ENCODE measurements around the gene SLC37A3. TPM values are rescaled to one million over a fixed set of nuclear protein-coding genes. Genes with fewer than 3 reads are reported as not detected.
"Not testable (repeated sequence)": the region's sequence is repeated elsewhere in the genome, so short reads cannot be mapped to it uniquely, and the experiment has no call there.

SLC37A3 gene
- total RNA-seq, 1 donor from 2014 or later: 15.0 TPM

DNA sequence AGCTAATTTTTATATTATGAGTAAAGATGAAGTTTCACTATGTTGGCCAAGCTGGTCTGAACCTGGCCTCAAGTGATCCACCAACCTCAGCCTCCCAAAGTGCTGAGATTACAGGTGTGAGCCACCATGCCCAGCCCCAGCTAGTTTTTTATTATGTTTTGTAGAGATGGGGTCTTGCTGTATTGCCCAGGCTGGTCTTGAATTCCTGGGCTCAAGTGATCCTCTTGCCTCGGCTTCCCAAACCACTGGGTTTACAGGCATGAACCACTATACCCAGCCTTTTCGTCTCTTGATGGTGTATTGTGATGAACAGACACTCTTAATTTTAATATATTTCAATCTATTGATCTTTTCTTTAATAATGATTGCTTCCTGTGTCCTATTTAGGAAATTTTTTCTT, 23.2 kb upstream of the SLC37A3 start:
- Histone ChIP-seq H3K9me3 (no peaks in the 10 kb centered on the region), H3K4me3 (no peak overlapping the region), H3K27me3 (no peaks in the 10 kb centered on the region), H3K27ac (no peak overlapping the region), H3K4me1 (no peaks in the 10 kb centered on the region), H3K36me3 (no peaks in the 10 kb centered on the region)
- intact Hi-C loops (cut with DNase I): no loop called here
- DNase-seq (ENCODE audit: low spot score in 2 of 2): no peak
- TF ChIP-seq, protein P1, sequence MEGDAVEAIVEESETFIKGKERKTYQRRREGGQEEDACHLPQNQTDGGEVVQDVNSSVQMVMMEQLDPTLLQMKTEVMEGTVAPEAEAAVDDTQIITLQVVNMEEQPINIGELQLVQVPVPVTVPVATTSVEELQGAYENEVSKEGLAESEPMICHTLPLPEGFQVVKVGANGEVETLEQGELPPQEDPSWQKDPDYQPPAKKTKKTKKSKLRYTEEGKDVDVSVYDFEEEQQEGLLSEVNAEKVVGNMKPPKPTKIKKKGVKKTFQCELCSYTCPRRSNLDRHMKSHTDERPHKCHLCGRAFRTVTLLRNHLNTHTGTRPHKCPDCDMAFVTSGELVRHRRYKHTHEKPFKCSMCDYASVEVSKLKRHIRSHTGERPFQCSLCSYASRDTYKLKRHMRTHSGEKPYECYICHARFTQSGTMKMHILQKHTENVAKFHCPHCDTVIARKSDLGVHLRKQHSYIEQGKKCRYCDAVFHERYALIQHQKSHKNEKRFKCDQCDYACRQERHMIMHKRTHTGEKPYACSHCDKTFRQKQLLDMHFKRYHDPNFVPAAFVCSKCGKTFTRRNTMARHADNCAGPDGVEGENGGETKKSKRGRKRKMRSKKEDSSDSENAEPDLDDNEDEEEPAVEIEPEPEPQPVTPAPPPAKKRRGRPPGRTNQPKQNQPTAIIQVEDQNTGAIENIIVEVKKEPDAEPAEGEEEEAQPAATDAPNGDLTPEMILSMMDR (IDR thresholded peaks at IDR 0.05): no peak

DNA sequence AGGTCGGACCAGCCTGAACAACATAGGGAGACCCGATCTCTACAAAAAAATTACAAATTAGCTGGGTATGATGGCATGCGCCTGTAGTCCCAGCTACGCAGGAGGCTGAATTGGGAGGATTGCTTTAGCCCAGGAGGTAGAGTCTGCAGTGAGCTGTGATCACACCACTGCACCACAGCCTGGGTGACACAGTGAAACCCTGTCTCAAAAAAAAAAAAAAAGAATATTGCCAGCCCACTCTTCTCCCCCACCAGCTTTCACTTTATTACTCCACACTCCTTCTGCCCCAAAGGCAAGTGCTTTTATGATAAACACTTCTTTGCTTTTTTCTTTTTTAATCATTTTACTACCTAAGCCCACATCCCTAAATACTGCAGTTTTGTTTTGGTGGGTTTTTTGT, 20.3 kb upstream of the SLC37A3 start:
- no peak for DNase-seq (ENCODE audit: low spot score in 2 of 2)
- H3K27ac ChIP-seq: no peak overlapping the region
- no peaks in the 10 kb centered on the region for H3K9me3 ChIP-seq
- TF ChIP-seq, protein P1 (IDR thresholded peaks at IDR 0.05): no peak
- H3K27me3 ChIP-seq: no peaks in the 10 kb centered on the region
- H3K4me1 ChIP-seq: no peaks in the 10 kb centered on the region
- intact Hi-C loops (cut with DNase I): no loop called here
- no peak overlapping the region for H3K4me3 ChIP-seq
- no peaks in the 10 kb centered on the region for H3K36me3 ChIP-seq

DNA sequence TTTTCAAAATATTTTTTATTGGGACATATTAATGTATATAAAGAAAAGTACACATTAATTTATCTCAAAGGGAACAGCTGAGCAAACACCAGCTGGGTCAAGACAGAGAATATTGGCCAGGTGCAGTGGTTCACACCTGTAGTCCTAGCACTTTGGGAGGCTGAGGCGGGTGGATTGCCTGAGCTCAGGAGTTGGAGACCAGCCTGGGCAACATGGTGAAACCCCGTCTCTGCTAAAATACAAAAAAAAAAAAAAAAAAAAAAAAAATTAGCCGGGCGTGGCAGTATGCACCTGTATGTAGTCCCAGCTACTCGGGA, 19.8 kb upstream of the SLC37A3 start:
- intact Hi-C loops (cut with DNase I); DNase-seq (ENCODE audit: low spot score in 2 of 2); H3K4me1 ChIP-seq: not testable (repeated sequence)

DNA sequence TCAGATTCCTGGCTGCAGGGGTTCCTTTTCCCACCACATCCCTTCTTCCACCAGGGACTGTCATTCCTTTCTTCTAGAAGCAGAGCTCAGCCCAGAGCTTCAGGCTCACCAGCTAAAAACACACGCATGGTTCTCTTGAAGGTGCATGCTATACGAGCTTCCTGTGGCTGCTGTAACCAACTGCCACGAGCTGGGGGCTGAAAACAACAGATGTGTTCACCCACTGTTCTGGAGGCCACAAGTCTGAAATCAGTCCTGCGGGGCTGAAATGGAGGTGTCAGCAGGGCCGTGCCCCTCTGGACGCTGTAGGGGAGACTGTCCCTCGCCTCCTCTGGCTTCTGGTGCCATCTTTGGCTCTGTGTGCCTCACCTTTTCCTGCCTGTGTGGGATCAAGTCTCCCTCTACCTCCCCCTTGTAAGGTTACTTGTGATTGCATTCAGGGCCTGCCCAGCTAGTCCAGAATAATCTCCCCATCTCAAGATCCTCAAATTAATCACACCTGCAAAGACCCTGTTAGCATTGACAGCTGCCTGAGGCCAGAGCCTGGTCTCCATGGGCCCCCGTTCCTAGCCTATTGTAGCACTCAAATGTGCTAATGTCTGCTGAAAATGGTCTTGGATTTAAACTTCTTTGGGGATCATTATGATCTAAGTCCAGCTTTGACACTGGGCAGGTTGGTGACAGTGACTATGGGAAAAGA, 19.3 kb upstream of the SLC37A3 start:
- no peak for DNase-seq (ENCODE audit: low spot score in 2 of 2)
- Histone ChIP-seq H3K4me3 (no peak overlapping the region), H3K9me3 (no peaks in the 10 kb centered on the region), H3K36me3 (no peaks in the 10 kb centered on the region), H3K27ac (no peak overlapping the region), H3K4me1 (no peaks in the 10 kb centered on the region), H3K27me3 (no peaks in the 10 kb centered on the region)
- TF ChIP-seq, protein P1 (IDR thresholded peaks at IDR 0.05): no peak
- intact Hi-C loops (cut with DNase I): no loop called here

More for the DNA sequence above, 19.8 kb upstream of the SLC37A3 start:
- not testable (repeated sequence) for H3K4me3 ChIP-seq, H3K27ac ChIP-seq, H3K27me3 ChIP-seq, H3K36me3 ChIP-seq, H3K9me3 ChIP-seq

DNA sequence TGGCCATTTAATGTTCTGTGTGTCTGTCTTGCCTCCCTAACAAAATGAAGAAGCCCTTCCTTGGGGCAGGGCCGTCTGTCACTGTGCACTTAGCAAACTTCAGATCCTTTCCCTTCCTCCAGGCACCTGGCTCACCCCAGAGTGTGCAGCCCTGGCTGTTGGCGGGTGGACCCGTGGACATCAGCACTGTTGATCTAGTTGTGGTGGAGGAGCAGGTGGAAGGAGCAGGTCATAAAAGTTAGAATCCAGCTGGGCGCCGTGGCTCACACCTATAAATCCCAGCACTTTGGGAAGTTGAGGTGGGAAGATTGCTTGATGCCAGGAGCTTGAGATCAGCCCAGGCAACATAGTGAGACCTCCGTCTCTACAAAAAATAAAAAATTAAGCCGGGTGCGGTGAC, 18.2 kb upstream of the SLC37A3 start:
- H3K27ac ChIP-seq: no peak overlapping the region
- H3K9me3 ChIP-seq: no peaks in the 10 kb centered on the region
- H3K4me1 ChIP-seq: no peaks in the 10 kb centered on the region
- no peak overlapping the region for H3K4me3 ChIP-seq
- H3K27me3 ChIP-seq: no peaks in the 10 kb centered on the region
- intact Hi-C loops (cut with DNase I): no loop called here
- TF ChIP-seq, protein P1 (IDR thresholded peaks at IDR 0.05): no peak
- DNase-seq (ENCODE audit: low spot score in 2 of 2): no peak
- H3K36me3 ChIP-seq: no peaks in the 10 kb centered on the region

DNA sequence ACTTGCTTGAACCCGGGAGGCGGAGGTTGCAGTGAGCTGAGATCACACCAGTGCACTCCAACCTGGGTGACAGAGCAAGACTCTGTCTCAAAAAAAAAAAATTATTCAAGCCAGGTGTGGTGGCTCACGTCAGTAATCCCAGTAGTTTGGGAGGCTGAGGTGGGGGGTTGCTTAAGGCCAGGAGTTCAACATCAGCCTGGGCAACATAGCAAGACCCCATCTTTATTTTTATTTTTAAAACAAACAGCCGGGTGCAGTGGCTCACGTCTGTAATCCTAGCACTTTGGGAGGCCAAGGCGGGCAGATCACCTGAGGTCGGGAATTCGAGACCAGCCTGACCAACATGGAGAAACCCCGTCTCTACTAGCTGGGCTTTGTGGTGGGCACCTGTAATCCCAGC, 17.5 kb upstream of the SLC37A3 start:
- H3K27me3 ChIP-seq; DNase-seq (ENCODE audit: low spot score in 2 of 2); H3K36me3 ChIP-seq; H3K9me3 ChIP-seq; intact Hi-C loops (cut with DNase I); H3K27ac ChIP-seq; H3K4me1 ChIP-seq; H3K4me3 ChIP-seq: not testable (repeated sequence)

DNA sequence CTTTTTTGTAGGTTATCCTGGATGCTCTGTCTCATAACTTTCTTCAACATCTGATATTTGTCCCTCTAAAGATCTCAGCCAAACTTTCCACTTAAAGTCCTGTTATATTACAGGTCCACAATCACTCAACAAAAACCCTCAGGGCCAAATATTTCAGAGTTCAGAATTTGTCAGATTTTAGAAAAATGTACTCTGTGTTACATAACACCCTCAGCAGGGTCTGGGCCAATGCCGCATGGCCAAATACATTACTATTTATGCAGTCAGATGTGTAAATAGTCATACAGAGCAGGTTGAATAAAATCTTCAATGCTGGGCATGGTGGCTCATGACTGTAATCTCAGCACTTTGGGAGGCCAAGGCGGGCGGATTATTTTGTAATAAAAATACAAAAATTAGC, 17.0 kb upstream of the SLC37A3 start:
- H3K36me3 ChIP-seq: no peaks in the 10 kb centered on the region
- H3K4me1 ChIP-seq: no peaks in the 10 kb centered on the region
- H3K27ac ChIP-seq: no peak overlapping the region
- TF ChIP-seq, protein P1 (IDR thresholded peaks at IDR 0.05): no peak
- intact Hi-C loops (cut with DNase I): no loop called here
- H3K27me3 ChIP-seq: no peaks in the 10 kb centered on the region
- no peaks in the 10 kb centered on the region for H3K9me3 ChIP-seq
- DNase-seq (ENCODE audit: low spot score in 2 of 2): no peak
- no peak overlapping the region for H3K4me3 ChIP-seq

All from ascending aorta (tissue), 2 donors.